K562 (cell line): Measurements from ENCODE around the gene CCDC137. TPM values are rescaled to one million over a fixed set of nuclear protein-coding genes. Genes with fewer than 3 reads are reported as not detected.

Source experiments
- ARID1B ChIP-seq: fragments of 450-650 bp; IDR thresholded peaks from 2 replicates; pipeline ENCODE4 v1.6.1; 2016; ENCODE audit warnings: antibody characterized with exemption, mild to moderate bottlenecking, inconsistent platforms
- ARNT ChIP-seq, 2 experiments: fragments of 450-650 bp; IDR thresholded peaks; 2 replicates each; pipeline ENCODE4 v1.6.1; 2016; ENCODE audit warnings: mild to moderate bottlenecking in 1 of 2
- DDX20 ChIP-seq: fragments of 450-650 bp; IDR thresholded peaks from 2 replicates; pipeline ENCODE4 v1.6.1; 2016; ENCODE audit warnings: missing genetic modification characterization, low read depth, mild to moderate bottlenecking, missing compliant biosample characterization, moderate library complexity
- ELF2 ChIP-seq: fragments of 250-450 bp; sonication (Bioruptor Pico); IDR thresholded peaks from 2 replicates; pipeline ENCODE4 v1.5.0; 2021; ENCODE audit warnings: mild to moderate bottlenecking
- ELK3 ChIP-seq: fragments of 450-650 bp; formaldehyde crosslinking; IDR thresholded peaks from 2 replicates; pipeline ENCODE4 v1.4.0; 2020; ENCODE audit warnings: mild to moderate bottlenecking
- FOSL1 ChIP-seq: fragments of 200-800 bp; sonication (Bioruptor generic); conservative IDR thresholded peaks from 2 replicates; pipeline ENCODE4 v1.6.1; 2016; ENCODE audit warnings: missing genetic modification characterization, missing compliant biosample characterization
- FOXM1 ChIP-seq, 2 experiments: fragments of 450-650 bp in 1 of 2; sonication (generic) in 1 of 2; formaldehyde crosslinking in 1 of 2; IDR thresholded peaks; 2 replicates each; pipeline versions ENCODE4 v1.6.1 to v1.9.0; 2017 to 2022; ENCODE audit warnings: low read depth in 2 of 2, mild to moderate bottlenecking in 2 of 2, missing genetic modification reagents in 1 of 2, moderate library complexity in 1 of 2
- HOMEZ ChIP-seq: fragments of 250-450 bp; sonication (Bioruptor Pico); IDR thresholded peaks from 2 replicates; pipeline ENCODE4 v1.4.0; 2020; ENCODE audit warnings: mild to moderate bottlenecking, moderate library complexity
- KAT7 ChIP-seq: sonication (generic); formaldehyde crosslinking; IDR thresholded peaks from 2 replicates; pipeline ENCODE4 v1.8.0; 2022; ENCODE audit warnings: missing genetic modification reagents, mild to moderate bottlenecking, borderline replicate concordance
- KAT8 ChIP-seq: fragments of 450-650 bp; IDR thresholded peaks from 2 replicates; pipeline ENCODE4 v1.6.1; 2016; ENCODE audit warnings: low read depth, mild to moderate bottlenecking
- LEF1 ChIP-seq: fragments of 450-650 bp; IDR thresholded peaks from 2 replicates; pipeline ENCODE4 v1.6.1; 2016; ENCODE audit warnings: mild to moderate bottlenecking
- NRF1 ChIP-seq, 2 experiments: fragments of 450-650 bp; IDR thresholded peaks in 1 of 2; conservative IDR thresholded peaks in 1 of 2; 2 replicates each; pipeline ENCODE4 v1.6.1; 2014; ENCODE audit warnings: mild to moderate bottlenecking in 2 of 2
- PHTF2 ChIP-seq: fragments of 250-450 bp; sonication (Bioruptor Pico); IDR thresholded peaks from 2 replicates; pipeline ENCODE4 v1.5.0; 2021; ENCODE audit warnings: mild to moderate bottlenecking
- PYGO2 ChIP-seq: fragments of 450-650 bp; IDR thresholded peaks from 2 replicates; pipeline ENCODE4 v1.6.1; 2016; ENCODE audit warnings: mild to moderate bottlenecking, missing genetic modification characterization, moderate library complexity, missing compliant biosample characterization
- SAFB ChIP-seq: fragments of 200-400 bp; formaldehyde crosslinking; IDR thresholded peaks from 2 replicates; pipeline ENCODE4 v1.6.1; 2017; ENCODE audit warnings: low read depth, low read length, borderline replicate concordance
- SAFB2 ChIP-seq: fragments of 200-400 bp; formaldehyde crosslinking; IDR thresholded peaks from 2 replicates; pipeline ENCODE4 v1.6.1; 2018; ENCODE audit warnings: borderline replicate concordance, low read length, low read depth, moderate library complexity; ENCODE audit not compliant: severe bottlenecking
- TAF9B ChIP-seq: fragments of 450-650 bp; IDR thresholded peaks from 2 replicates; pipeline ENCODE4 v1.6.1; 2018; ENCODE audit warnings: mild to moderate bottlenecking; ENCODE audit not compliant: partially characterized antibody
- TBL1XR1 ChIP-seq, 2 experiments: IDR thresholded peaks; 2 replicates each; pipeline ENCODE4 v1.6.1; 2012; ENCODE audit warnings: improper control_type of control experiment in 2 of 2, low read length in 2 of 2, mild to moderate bottlenecking in 1 of 2
- TBP ChIP-seq: optimal IDR thresholded peaks from 2 replicates; pipeline ENCODE3; 2011; ENCODE audit warnings: low read depth, low read length, improper control_type of control experiment
- TFAP4 ChIP-seq: sonication (generic); formaldehyde crosslinking; IDR thresholded peaks from 2 replicates; pipeline ENCODE4 v1.8.0; 2022; ENCODE audit warnings: missing genetic modification reagents, mild to moderate bottlenecking, moderate library complexity, borderline replicate concordance
- XRCC3 ChIP-seq: fragments of 450-650 bp; IDR thresholded peaks from 2 replicates; pipeline ENCODE4 v1.6.1; 2017; ENCODE audit warnings: mild to moderate bottlenecking, moderate library complexity
- ZBED1 ChIP-seq: IDR thresholded peaks from 2 replicates; pipeline ENCODE4 v1.6.1; 2014
- ZBTB7A ChIP-seq: IDR thresholded peaks from 2 replicates; pipeline ENCODE4 v1.6.1; 2011; ENCODE audit warnings: low read depth, mild to moderate bottlenecking, low read length, moderate library complexity, borderline replicate concordance; ENCODE audit not compliant: control insufficient read depth
- ZNF280B ChIP-seq: fragments of 250-450 bp; sonication (Bioruptor Pico); IDR thresholded peaks from 2 replicates; pipeline ENCODE4 v1.5.1; 2021; ENCODE audit warnings: mild to moderate bottlenecking
- ZNF780A ChIP-seq: fragments of 250-450 bp; sonication (Bioruptor Pico); IDR thresholded peaks from 2 replicates; pipeline ENCODE4 v1.5.0; 2021; ENCODE audit warnings: mild to moderate bottlenecking
- polyA plus RNA-seq, 8 experiments: library from polyadenylated mRNA; depleted of rRNA in 4 of 8; stranded (reverse) in 5 of 8; unstranded in 3 of 8; fragments of >200 nt; fragmentation: Nextera tagmentation in 2 of 8; fragmentation: Illumina TruSeq in 1 of 8; extraction: Ambion mirVana in 2 of 8; extraction: Trizol in 1 of 8; gene quantifications; 2 replicates each; pipeline versions ENCODE4 v1.2.1 to v1.2.3, GENCODE V29; 2011 to 2014; ENCODE audit warnings: inconsistent platforms in 1 of 8, missing spikeins in 1 of 8
- total RNA-seq, 7 experiments: library from RNA; depleted of rRNA in 6 of 7; stranded (reverse); fragments of >200 nt in 6 of 7; fragmentation: Illumina TruSeq in 2 of 7; extraction: Trizol in 2 of 7; gene quantifications; 2 replicates each; pipeline versions ENCODE4 v1.2.1 to v1.2.3, GENCODE V29; 2011 to 2021; ENCODE audit warnings: low replicate concordance in 1 of 7

CCDC137 gene
- total and polyA plus RNA-seq, 9 of the 15 experiments (the other 6 are each of a cell fraction or from before 2014, with no cell fraction given) = 2.3 to 68.1 (median 38.3) TPM

GRCh38 chr17:81711814-81712467, 45.4 kb downstream of the CCDC137 start, which contains the start of gene SLC25A10 (continued):
- no peak for TF ChIP-seq KAT8
- no peak for TF ChIP-seq PYGO2
- 0 out of 2 replicates have a peak, but pooled peaks have one; percentile 5 for TF ChIP-seq LEF1
- TF ChIP-seq ZNF780A (CRISPR knock-in tag) = no peak
- TF ChIP-seq DDX20 (tag) = no peak
- no peak for TF ChIP-seq XRCC3
- TF ChIP-seq ZBTB7A = peak; percentile 72; the same call in 1 of the 2 replicates
- no peak for TF ChIP-seq PHTF2 (CRISPR knock-in tag)
- peak; percentile 93 for TF ChIP-seq TFAP4
- TF ChIP-seq TBP = peak; percentile 40
- TF ChIP-seq ZNF280B (CRISPR knock-in tag) = no peak
- TF ChIP-seq ARID1B = no peak; the same call in 1 of the 2 replicates
- TF ChIP-seq SAFB = peak; percentile 74
- no peak for TF ChIP-seq HOMEZ (CRISPR knock-in tag)
- no peak for TF ChIP-seq TAF9B
- no peak for TF ChIP-seq ELK3
- TF ChIP-seq ARNT (IDR thresholded peaks at IDR 0.05) = no peak
- peak in 1 of 2 experiments; percentile 23; a peak in 1 of 4 replicates for TF ChIP-seq TBL1XR1 (IDR thresholded peaks at IDR 0.05; ENCODE audit: low read length in 2 of 2)
- TF ChIP-seq ZBED1 = no peak
- TF ChIP-seq NRF1 (conservative IDR thresholded peaks at IDR 0.05 in 1 of 2, IDR thresholded peaks at IDR 0.05 in 1 of 2) = peak; percentile 94
- TF ChIP-seq SAFB2 = no peak
- TF ChIP-seq FOXM1 (IDR thresholded peaks at IDR 0.05; ENCODE audit: low read depth) = no peak
- TF ChIP-seq FOXM1 (CRISPR knock-in tag; IDR thresholded peaks at IDR 0.05; ENCODE audit: low read depth) = no peak
- peak; percentile 90 for TF ChIP-seq FOSL1
- TF ChIP-seq KAT7 = peak; percentile 81; the same call in 1 of the 2 replicates
- peak; percentile 23; the same call in 1 of the 2 replicates for TF ChIP-seq ELF2
